ENCODE results near the gene ANP32E. TPM values are rescaled to one million over a fixed set of nuclear protein-coding genes. Genes with fewer than 3 reads are reported as not detected.

ANP32E gene
- total and polyA plus RNA-seq, 2 of the 13 experiments (the other 11 are each of a cell fraction or from before 2014, with no cell fraction given) = 10.3 to 53.0 TPM

DNA sequence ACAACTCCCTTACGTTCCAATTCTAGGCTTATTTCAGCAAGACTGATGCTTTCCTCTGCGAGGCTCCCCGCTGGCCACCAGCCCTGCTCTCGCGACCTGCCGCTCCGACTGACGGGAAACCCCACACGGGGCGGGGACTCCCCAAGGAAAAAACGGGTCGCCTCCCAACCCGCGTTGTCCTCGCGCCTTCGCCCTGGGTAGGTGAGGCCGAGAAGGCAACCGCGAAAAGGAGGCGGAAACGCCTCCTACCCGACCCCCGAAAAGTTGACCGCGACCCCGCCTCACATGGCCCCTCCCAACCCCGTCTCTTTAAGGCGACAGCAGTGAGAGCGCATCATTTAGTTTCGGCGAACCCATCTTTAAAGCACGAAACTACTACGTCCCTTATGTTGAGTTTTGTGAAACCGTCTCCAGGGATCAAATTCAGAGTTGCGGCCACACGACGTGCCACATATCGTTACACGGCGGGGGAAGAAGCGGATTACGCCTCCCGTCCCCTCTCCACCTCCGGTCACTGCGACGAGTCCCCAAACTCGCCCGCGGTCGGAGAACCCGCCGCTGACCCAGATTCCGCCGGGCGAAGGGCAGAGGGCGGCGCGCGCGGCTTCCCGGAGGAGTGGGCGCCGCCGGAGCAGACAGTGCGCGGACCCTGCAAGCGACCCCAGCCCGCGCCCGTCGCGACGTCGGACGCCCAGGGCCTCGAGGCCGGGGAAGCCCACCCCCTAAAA, 1.2 kb downstream of the ANP32E start (continued):
- peak; percentile 81 for TF ChIP-seq CHD2 (IDR thresholded peaks at IDR 0.05; ENCODE audit: low read depth, low read length)
- TF ChIP-seq GATAD2A (CRISPR knock-in tag; IDR thresholded peaks at IDR 0.05) = peak; percentile 48
- no peak for TF ChIP-seq MIXL1 (CRISPR knock-in tag; IDR thresholded peaks at IDR 0.05)
- no peak for TF ChIP-seq ZFP36 (IDR thresholded peaks at IDR 0.05; ENCODE audit: borderline replicate concordance, low read depth, low read length, partially characterized antibody)
- TF ChIP-seq, protein P1, sequence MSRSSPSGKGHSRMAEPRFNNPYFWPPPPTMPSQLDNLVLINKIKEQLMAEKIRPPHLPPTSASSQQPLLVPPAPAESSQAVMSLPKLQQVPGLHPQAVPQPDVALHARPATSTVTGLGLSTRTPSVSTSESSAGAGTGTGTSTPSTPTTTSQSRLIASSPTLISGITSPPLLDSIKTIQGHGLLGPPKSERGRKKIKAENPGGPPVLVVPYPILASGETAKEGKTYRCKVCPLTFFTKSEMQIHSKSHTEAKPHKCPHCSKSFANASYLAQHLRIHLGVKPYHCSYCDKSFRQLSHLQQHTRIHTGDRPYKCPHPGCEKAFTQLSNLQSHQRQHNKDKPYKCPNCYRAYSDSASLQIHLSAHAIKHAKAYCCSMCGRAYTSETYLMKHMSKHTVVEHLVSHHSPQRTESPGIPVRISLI (CRISPR knock-in tag; IDR thresholded peaks at IDR 0.05; ENCODE audit: borderline replicate concordance) = peak; percentile 74
- TF ChIP-seq SALL2 (CRISPR knock-in tag; IDR thresholded peaks at IDR 0.05) = 0 out of 2 replicates have a peak, but pooled peaks have one; percentile 20
- TF ChIP-seq, protein P2, sequence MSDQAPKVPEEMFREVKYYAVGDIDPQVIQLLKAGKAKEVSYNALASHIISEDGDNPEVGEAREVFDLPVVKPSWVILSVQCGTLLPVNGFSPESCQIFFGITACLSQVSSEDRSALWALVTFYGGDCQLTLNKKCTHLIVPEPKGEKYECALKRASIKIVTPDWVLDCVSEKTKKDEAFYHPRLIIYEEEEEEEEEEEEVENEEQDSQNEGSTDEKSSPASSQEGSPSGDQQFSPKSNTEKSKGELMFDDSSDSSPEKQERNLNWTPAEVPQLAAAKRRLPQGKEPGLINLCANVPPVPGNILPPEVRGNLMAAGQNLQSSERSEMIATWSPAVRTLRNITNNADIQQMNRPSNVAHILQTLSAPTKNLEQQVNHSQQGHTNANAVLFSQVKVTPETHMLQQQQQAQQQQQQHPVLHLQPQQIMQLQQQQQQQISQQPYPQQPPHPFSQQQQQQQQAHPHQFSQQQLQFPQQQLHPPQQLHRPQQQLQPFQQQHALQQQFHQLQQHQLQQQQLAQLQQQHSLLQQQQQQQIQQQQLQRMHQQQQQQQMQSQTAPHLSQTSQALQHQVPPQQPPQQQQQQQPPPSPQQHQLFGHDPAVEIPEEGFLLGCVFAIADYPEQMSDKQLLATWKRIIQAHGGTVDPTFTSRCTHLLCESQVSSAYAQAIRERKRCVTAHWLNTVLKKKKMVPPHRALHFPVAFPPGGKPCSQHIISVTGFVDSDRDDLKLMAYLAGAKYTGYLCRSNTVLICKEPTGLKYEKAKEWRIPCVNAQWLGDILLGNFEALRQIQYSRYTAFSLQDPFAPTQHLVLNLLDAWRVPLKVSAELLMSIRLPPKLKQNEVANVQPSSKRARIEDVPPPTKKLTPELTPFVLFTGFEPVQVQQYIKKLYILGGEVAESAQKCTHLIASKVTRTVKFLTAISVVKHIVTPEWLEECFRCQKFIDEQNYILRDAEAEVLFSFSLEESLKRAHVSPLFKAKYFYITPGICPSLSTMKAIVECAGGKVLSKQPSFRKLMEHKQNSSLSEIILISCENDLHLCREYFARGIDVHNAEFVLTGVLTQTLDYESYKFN (CRISPR knock-in tag; conservative IDR thresholded peaks at IDR 0.05) = no peak
- TF ChIP-seq NFIB (CRISPR knock-in tag; IDR thresholded peaks at IDR 0.05; ENCODE audit: borderline replicate concordance) = no peak
- TF ChIP-seq, protein P3, sequence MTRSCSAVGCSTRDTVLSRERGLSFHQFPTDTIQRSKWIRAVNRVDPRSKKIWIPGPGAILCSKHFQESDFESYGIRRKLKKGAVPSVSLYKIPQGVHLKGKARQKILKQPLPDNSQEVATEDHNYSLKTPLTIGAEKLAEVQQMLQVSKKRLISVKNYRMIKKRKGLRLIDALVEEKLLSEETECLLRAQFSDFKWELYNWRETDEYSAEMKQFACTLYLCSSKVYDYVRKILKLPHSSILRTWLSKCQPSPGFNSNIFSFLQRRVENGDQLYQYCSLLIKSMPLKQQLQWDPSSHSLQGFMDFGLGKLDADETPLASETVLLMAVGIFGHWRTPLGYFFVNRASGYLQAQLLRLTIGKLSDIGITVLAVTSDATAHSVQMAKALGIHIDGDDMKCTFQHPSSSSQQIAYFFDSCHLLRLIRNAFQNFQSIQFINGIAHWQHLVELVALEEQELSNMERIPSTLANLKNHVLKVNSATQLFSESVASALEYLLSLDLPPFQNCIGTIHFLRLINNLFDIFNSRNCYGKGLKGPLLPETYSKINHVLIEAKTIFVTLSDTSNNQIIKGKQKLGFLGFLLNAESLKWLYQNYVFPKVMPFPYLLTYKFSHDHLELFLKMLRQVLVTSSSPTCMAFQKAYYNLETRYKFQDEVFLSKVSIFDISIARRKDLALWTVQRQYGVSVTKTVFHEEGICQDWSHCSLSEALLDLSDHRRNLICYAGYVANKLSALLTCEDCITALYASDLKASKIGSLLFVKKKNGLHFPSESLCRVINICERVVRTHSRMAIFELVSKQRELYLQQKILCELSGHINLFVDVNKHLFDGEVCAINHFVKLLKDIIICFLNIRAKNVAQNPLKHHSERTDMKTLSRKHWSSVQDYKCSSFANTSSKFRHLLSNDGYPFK (CRISPR knock-in tag; IDR thresholded peaks at IDR 0.05; ENCODE audit: borderline replicate concordance) = peak; percentile 55; the same call in 1 of the 2 replicates
- TF ChIP-seq, protein P4, sequence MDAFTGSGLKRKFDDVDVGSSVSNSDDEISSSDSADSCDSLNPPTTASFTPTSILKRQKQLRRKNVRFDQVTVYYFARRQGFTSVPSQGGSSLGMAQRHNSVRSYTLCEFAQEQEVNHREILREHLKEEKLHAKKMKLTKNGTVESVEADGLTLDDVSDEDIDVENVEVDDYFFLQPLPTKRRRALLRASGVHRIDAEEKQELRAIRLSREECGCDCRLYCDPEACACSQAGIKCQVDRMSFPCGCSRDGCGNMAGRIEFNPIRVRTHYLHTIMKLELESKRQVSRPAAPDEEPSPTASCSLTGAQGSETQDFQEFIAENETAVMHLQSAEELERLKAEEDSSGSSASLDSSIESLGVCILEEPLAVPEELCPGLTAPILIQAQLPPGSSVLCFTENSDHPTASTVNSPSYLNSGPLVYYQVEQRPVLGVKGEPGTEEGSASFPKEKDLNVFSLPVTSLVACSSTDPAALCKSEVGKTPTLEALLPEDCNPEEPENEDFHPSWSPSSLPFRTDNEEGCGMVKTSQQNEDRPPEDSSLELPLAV (CRISPR knock-in tag; conservative IDR thresholded peaks at IDR 0.05; ENCODE audit: low read depth) = no peak
- TF ChIP-seq ZNF205 (CRISPR knock-in tag; IDR thresholded peaks at IDR 0.05) = no peak
- no peak for TF ChIP-seq ZBTB20 (CRISPR knock-in tag; IDR thresholded peaks at IDR 0.05; ENCODE audit: borderline replicate concordance, low read depth)
- 0 out of 2 replicates have a peak, but pooled peaks have one; percentile 31 for TF ChIP-seq PCBP1 (IDR thresholded peaks at IDR 0.05; ENCODE audit: borderline replicate concordance, low read depth, low read length)
- TF ChIP-seq ZNF296 (CRISPR knock-in tag; conservative IDR thresholded peaks at IDR 0.05) = no peak
- peak; percentile 0; the same call in 1 of the 2 replicates for TF ChIP-seq ONECUT2 (CRISPR knock-in tag; IDR thresholded peaks at IDR 0.05)
- no peak for TF ChIP-seq JUND (CRISPR knock-in tag; IDR thresholded peaks at IDR 0.05)
- no peak for TF ChIP-seq ZNF235 (CRISPR knock-in tag; IDR thresholded peaks at IDR 0.05; ENCODE audit: borderline replicate concordance)
- no peak for TF ChIP-seq ZNF333 (CRISPR knock-in tag; IDR thresholded peaks at IDR 0.05; ENCODE audit: borderline replicate concordance)
- TF ChIP-seq PAX8 (CRISPR knock-in tag; IDR thresholded peaks at IDR 0.05; ENCODE audit: borderline replicate concordance) = no peak
- TF ChIP-seq ZNF382 (CRISPR knock-in tag; IDR thresholded peaks at IDR 0.05; ENCODE audit: borderline replicate concordance) = no peak
- no peak for TF ChIP-seq IKZF1 (IDR thresholded peaks at IDR 0.05)
